MM.1S (cell line): Measurements from ENCODE around the gene USP50.

ENCODE experiments used
- DNase-seq: peaks from one replicate; pipeline ENCODE4 v3.0.0-alpha.2; 2015
- H2AFZ ChIP-seq: fragments of 300-600 bp; sonication (generic); 2 replicates; pipeline ENCODE4 v1.6.0; 2016; ENCODE audit warnings: antibody characterized with exemption, low read length
- H3F3A ChIP-seq: fragments of 300-600 bp; sonication (generic); 2 replicates; pipeline ENCODE4 v1.6.1; 2016; ENCODE audit warnings: mild to moderate bottlenecking, antibody characterized with exemption, low read length, moderate library complexity, mixed read lengths; ENCODE audit not compliant: insufficient read depth
- H3K27ac ChIP-seq: fragments of 300-600 bp; sonication (generic); 2 replicates; pipeline ENCODE4 v1.5.1; 2016; ENCODE audit warnings: mild to moderate bottlenecking, low read length
- H3K27me3 ChIP-seq: fragments of 300-600 bp; sonication (generic); replicated peaks from 2 replicates; pipeline ENCODE4 v1.6.0; 2016; ENCODE audit warnings: low read length; ENCODE audit not compliant: insufficient read depth
- H3K36me3 ChIP-seq: fragments of 300-600 bp; sonication (generic); replicated peaks from 2 replicates; pipeline ENCODE4 v1.6.1; 2016; ENCODE audit warnings: mild to moderate bottlenecking, low read length, mixed read lengths; ENCODE audit not compliant: insufficient read depth
- H3K4me1 ChIP-seq: fragments of 300-600 bp; sonication (generic); 2 replicates; pipeline ENCODE4 v1.6.1; 2016; ENCODE audit warnings: low read length, mixed read lengths
- H3K4me2 ChIP-seq: fragments of 300-600 bp; sonication (generic); 2 replicates; pipeline ENCODE4 v1.6.0; 2016; ENCODE audit warnings: low read depth, low read length
- H3K4me3 ChIP-seq: fragments of 300-600 bp; sonication (generic); 2 replicates; pipeline ENCODE4 v1.5.1; 2016; ENCODE audit warnings: low read length, mixed read lengths
- H3K79me2 ChIP-seq: fragments of 300-600 bp; sonication (generic); 2 replicates; pipeline ENCODE4 v1.6.1; 2016; ENCODE audit warnings: mixed run types, low read length, mixed read lengths
- H3K9ac ChIP-seq: fragments of 300-600 bp; sonication (generic); 2 replicates; pipeline ENCODE4 v1.6.1; 2016; ENCODE audit warnings: low read length, mixed read lengths
- H3K9me2 ChIP-seq: fragments of 300-600 bp; sonication (generic); replicated peaks from 2 replicates; pipeline ENCODE4 v1.6.1; 2016; ENCODE audit warnings: mild to moderate bottlenecking, low read length, mixed read lengths; ENCODE audit not compliant: insufficient read depth
- H3K9me3 ChIP-seq: fragments of 300-600 bp; sonication (generic); replicated peaks from 2 replicates; pipeline ENCODE4 v1.6.1; 2016; ENCODE audit warnings: mild to moderate bottlenecking, low read length, mixed read lengths; ENCODE audit not compliant: insufficient read depth
- H4K20me1 ChIP-seq: fragments of 300-600 bp; sonication (generic); 2 replicates; pipeline ENCODE4 v1.6.1; 2016; ENCODE audit warnings: mild to moderate bottlenecking, low read length, moderate library complexity, mixed read lengths; ENCODE audit not compliant: insufficient read depth
- EZH2 ChIP-seq: fragments of 300-600 bp; sonication (generic); optimal IDR thresholded peaks from 2 replicates; pipeline ENCODE3; 2017; ENCODE audit warnings: low read depth, mild to moderate bottlenecking, antibody characterized with exemption, low read length, mixed read lengths
- EZH2phosphoT487 ChIP-seq: fragments of 300-600 bp; sonication (generic); IDR thresholded peaks from 2 replicates; pipeline ENCODE4 v1.6.1; 2018; ENCODE audit warnings: antibody characterized with exemption, low read length
- TF ChIP-seq, protein P1 (sequence below): fragments of 300-600 bp; sonication (generic); IDR thresholded peaks from 2 replicates; pipeline ENCODE4 v1.5.1; 2016; ENCODE audit warnings: antibody characterized with exemption, low read length, mixed read lengths

USP50 gene

DNA sequence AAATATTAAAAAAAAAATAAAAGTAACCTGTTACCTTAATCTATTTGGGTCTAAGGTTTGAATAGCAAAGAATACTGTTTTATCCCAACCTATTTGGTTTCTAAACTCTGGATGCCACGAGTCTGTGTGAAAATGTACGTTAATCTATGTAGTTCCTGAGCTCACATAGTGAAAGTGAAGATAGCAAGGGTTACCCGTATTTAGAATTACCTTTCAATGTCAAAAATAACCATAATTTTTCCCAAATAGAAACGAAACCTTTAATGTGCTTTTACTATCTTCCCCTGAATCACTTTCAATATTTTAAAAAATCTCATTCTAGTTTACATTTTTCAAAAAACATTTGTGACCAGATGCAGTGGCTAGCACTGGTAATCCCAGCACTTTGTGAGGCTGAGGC, 5.8 kb upstream of the USP50 start:
- H3K36me3 ChIP-seq: no peaks in the 10 kb centered on the region
- no peak for DNase-seq
- no peaks in the 10 kb centered on the region for H3K79me2 ChIP-seq

GRCh38 chr15:50549326-50549725, 2.9 kb upstream of the USP50 start:
- DNase-seq: no peak
- Histone ChIP-seq H3K79me2 (no peaks in the 10 kb centered on the region), H3K4me3 (no peak overlapping the region), H3K4me1 (no peaks in the 10 kb centered on the region), H3K27me3 (no peaks in the 10 kb centered on the region), H3K36me3 (no peaks in the 10 kb centered on the region), H3K9me3 (no peaks in the 10 kb centered on the region), H3K9me2 (no peaks in the 10 kb centered on the region), H4K20me1 (no peaks in the 10 kb centered on the region), H3K27ac (no peak overlapping the region), H3F3A (no peaks in the 10 kb centered on the region; the same call in 1 of the 2 replicates), H2AFZ (no peak overlapping the region), H3K9ac (no peak overlapping the region), H3K4me2 (no peak overlapping the region)
- TF ChIP-seq EZH2: no peak
- no peak for TF ChIP-seq EZH2phosphoT487

More for the DNA sequence above, 5.8 kb upstream of the USP50 start:
- TF ChIP-seq, protein P1, sequence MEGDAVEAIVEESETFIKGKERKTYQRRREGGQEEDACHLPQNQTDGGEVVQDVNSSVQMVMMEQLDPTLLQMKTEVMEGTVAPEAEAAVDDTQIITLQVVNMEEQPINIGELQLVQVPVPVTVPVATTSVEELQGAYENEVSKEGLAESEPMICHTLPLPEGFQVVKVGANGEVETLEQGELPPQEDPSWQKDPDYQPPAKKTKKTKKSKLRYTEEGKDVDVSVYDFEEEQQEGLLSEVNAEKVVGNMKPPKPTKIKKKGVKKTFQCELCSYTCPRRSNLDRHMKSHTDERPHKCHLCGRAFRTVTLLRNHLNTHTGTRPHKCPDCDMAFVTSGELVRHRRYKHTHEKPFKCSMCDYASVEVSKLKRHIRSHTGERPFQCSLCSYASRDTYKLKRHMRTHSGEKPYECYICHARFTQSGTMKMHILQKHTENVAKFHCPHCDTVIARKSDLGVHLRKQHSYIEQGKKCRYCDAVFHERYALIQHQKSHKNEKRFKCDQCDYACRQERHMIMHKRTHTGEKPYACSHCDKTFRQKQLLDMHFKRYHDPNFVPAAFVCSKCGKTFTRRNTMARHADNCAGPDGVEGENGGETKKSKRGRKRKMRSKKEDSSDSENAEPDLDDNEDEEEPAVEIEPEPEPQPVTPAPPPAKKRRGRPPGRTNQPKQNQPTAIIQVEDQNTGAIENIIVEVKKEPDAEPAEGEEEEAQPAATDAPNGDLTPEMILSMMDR: no peak
- TF ChIP-seq EZH2 (no peak), EZH2phosphoT487 (no peak)
- H3K27ac ChIP-seq: no peak overlapping the region
- H4K20me1 ChIP-seq: no peaks in the 10 kb centered on the region
- no peak overlapping the region for H3K9ac ChIP-seq
- no peak overlapping the region for H2AFZ ChIP-seq
- no peaks in the 10 kb centered on the region; the same call in 1 of the 2 replicates for H3F3A ChIP-seq
- H3K27me3 ChIP-seq: no peaks in the 10 kb centered on the region
- H3K4me1 ChIP-seq: no peaks in the 10 kb centered on the region
- no peak overlapping the region for H3K4me2 ChIP-seq
- no peak overlapping the region for H3K4me3 ChIP-seq
- no peaks in the 10 kb centered on the region for H3K9me2 ChIP-seq
- H3K9me3 ChIP-seq: no peaks in the 10 kb centered on the region

DNA sequence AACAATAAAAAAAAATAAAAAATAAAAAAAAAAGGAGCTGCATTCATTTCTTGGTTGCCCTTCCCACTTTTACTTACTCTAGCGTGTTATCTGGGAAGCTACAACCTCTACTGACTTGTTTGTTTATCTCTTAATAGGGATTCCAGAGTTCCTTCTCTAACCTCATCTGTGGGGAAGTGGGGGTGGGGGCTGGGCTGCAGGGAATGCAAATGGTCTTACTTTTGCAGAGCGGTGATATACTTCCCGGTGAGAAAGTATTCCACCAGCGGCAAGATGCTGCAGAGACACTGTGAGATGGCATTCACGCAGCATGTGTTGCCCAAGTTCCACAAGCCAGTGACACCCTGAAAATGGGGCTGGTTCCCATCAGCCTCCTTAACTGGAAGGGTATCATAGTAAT, 2.1 kb downstream of the USP50 start:
- H3K36me3 ChIP-seq: no peaks in the 10 kb centered on the region
- no peak for DNase-seq
- H3K9ac ChIP-seq: no peak overlapping the region
- no peaks in the 10 kb centered on the region for H4K20me1 ChIP-seq
- H3K9me2 ChIP-seq: no peaks in the 10 kb centered on the region
- H3F3A ChIP-seq: no peaks in the 10 kb centered on the region
- no peaks in the 10 kb centered on the region for H3K4me1 ChIP-seq
- no peaks in the 10 kb centered on the region for H3K9me3 ChIP-seq
- no peak overlapping the region for H3K27ac ChIP-seq
- no peak overlapping the region for H2AFZ ChIP-seq
- no peak overlapping the region for H3K4me2 ChIP-seq
- H3K79me2 ChIP-seq: no peaks in the 10 kb centered on the region
- H3K4me3 ChIP-seq: no peak overlapping the region
- no peak for TF ChIP-seq EZH2phosphoT487
- no peak for TF ChIP-seq EZH2
- TF ChIP-seq, protein P1: no peak
- H3K27me3 ChIP-seq: no peaks in the 10 kb centered on the region

- Histone ChIP-seq H3K9me2 (no peaks in the 10 kb centered on the region), H3K9ac (no peak overlapping the region), H3K79me2 (no peaks in the 10 kb centered on the region), H3K4me1 (no peaks in the 10 kb centered on the region), H3K4me3 (no peak overlapping the region), H3K4me2 (no peak overlapping the region), H3K27ac (no peak overlapping the region), H3F3A (no peaks in the 10 kb centered on the region), H3K9me3 (no peaks in the 10 kb centered on the region), H3K27me3 (no peaks in the 10 kb centered on the region), H2AFZ (no peak overlapping the region), H3K36me3 (no peaks in the 10 kb centered on the region), H4K20me1 (no peaks in the 10 kb centered on the region)
- TF ChIP-seq EZH2phosphoT487: no peak
- TF ChIP-seq, protein P1: no peak
- no peak for TF ChIP-seq EZH2
- no peak for DNase-seq
Observed at GRCh38 chr15:50543556-50543955, 2.9 kb downstream of the USP50 start.
